ENCODE measurements around the gene ATP10B.

- TF ChIP-seq POLR2AphosphoS5 (IDR thresholded peaks at IDR 0.05; ENCODE audit: low read depth, low read length) (no peak), TAF1 (IDR thresholded peaks at IDR 0.05; ENCODE audit: borderline replicate concordance, insufficient read depth, low read length) (no peak), SIN3A (IDR thresholded peaks at IDR 0.05; ENCODE audit: borderline replicate concordance, insufficient read depth, low read length) (no peak), REST (IDR thresholded peaks at IDR 0.05; ENCODE audit: insufficient read depth in 1 of 2, low read depth in 2 of 2, low read length in 2 of 2) (no peak), FOXP2 (optimal IDR thresholded peaks at IDR 0.05; ENCODE audit: borderline replicate concordance, extremely low read depth, extremely low read length, insufficient read depth) (no peak)
Measured at GRCh38 chr5:160749682-160750081, 102.3 kb downstream of the ATP10B start.

Data from PFSK-1 (cell line).